Left ventricle myocardium inferior (tissue), 1 donor: ENCODE data around the gene MELTF. TPM values are rescaled to one million over a fixed set of nuclear protein-coding genes. Genes with fewer than 3 reads are reported as not detected.

Experiments
- DNase-seq: peaks from one replicate; pipeline ENCODE4 v3.0.0-alpha.2; 2020
- H3K27ac ChIP-seq: fragments of 200-600 bp; replicated peaks from 2 replicates; pipeline ENCODE4 v1.8.0; 2021
- H3K27me3 ChIP-seq: fragments of 200-600 bp; 2 replicates; pipeline ENCODE4 v1.8.0; 2021; ENCODE audit warnings: low read depth
- H3K36me3 ChIP-seq: fragments of 200-600 bp; 2 replicates; pipeline ENCODE4 v1.8.0; 2021
- H3K4me1 ChIP-seq: fragments of 200-600 bp; 2 replicates; pipeline ENCODE4 v1.8.0; 2021
- H3K4me3 ChIP-seq: fragments of 200-600 bp; 2 replicates; pipeline ENCODE4 v1.8.0; 2021; ENCODE audit warnings: mild to moderate bottlenecking, moderate library complexity
- H3K9me3 ChIP-seq: fragments of 200-600 bp; replicated peaks from 2 replicates; pipeline ENCODE4 v1.8.0; 2021
- CTCF ChIP-seq: fragments of 200-600 bp; IDR thresholded peaks from 2 replicates; pipeline ENCODE4 v1.8.0; 2021; ENCODE audit warnings: antibody characterized with exemption, mild to moderate bottlenecking, borderline replicate concordance
- intact Hi-C: fragments of 100-400 bp; cut with micrococcal nuclease; formaldehyde crosslinking; loops from one replicate; pipeline ENCODE4 v1.11.0; 2022
- total RNA-seq: library from RNA; stranded (reverse); fragmentation: NEBNext Ultra II Directional; extraction: Animal tissue kit (Norgen Biotek cat#: 25700); gene quantifications from one replicate; pipeline ENCODE4 v1.2.1, GENCODE V29; 2021
- donor health status: DM: no; HTN: yes; CAD: no; lungs with severe emphysema.

MELTF gene
- total RNA-seq, 1 donor from 2014 or later = 9.6 TPM

- TF ChIP-seq CTCF = no peak
- H3K27me3 ChIP-seq = peaks cover 10% of the 10 kb centered on the region
- H3K9me3 ChIP-seq = no peaks in the 10 kb centered on the region
- intact Hi-C loops = no loop called here
- H3K36me3 ChIP-seq = no peaks in the 10 kb centered on the region
- no peak overlapping the region for H3K4me3 ChIP-seq
- H3K27ac ChIP-seq = no peak overlapping the region
- DNase-seq = no peak
- H3K4me1 ChIP-seq = no peaks in the 10 kb centered on the region
Measured at GRCh38 chr3:197010556-197011351, 18.9 kb downstream of the MELTF start.

- DNase-seq = no peak
- Histone ChIP-seq H3K27ac (no peak overlapping the region), H3K9me3 (no peaks in the 10 kb centered on the region), H3K4me1 (no peaks in the 10 kb centered on the region), H3K4me3 (no peak overlapping the region), H3K36me3 (no peaks in the 10 kb centered on the region), H3K27me3 (peaks cover 7% of the 10 kb centered on the region)
- no peak for TF ChIP-seq CTCF
- intact Hi-C loops = loop anchor here (10.0 kb wide), 1 partner anchor 175 kb away; no protein-coding TSS in a partner anchor
Measured at GRCh38 chr3:197009532-197010019, 20.0 kb downstream of the MELTF start.

- no peak overlapping the region for H3K4me3 ChIP-seq
- TF ChIP-seq CTCF = no peak
- H3K27ac ChIP-seq = no peak overlapping the region
- no peaks in the 10 kb centered on the region for H3K9me3 ChIP-seq
- intact Hi-C loops = loop anchor here (10.0 kb wide), 1 partner anchor 176 kb away; no protein-coding TSS in a partner anchor
- H3K4me1 ChIP-seq = peaks cover 5% of the 10 kb centered on the region
- DNase-seq = no peak
- peaks cover 7% of the 10 kb centered on the region for H3K27me3 ChIP-seq
- H3K36me3 ChIP-seq = no peaks in the 10 kb centered on the region
Measured at GRCh38 chr3:197008436-197009209, 21.0 kb downstream of the MELTF start.

- H3K4me3 ChIP-seq = no peak overlapping the region
- no peak overlapping the region for H3K27ac ChIP-seq
- DNase-seq = no peak
- no peak for TF ChIP-seq CTCF
- peaks cover 7% of the 10 kb centered on the region for H3K27me3 ChIP-seq
- intact Hi-C loops = loop anchor here (10.0 kb wide), 1 partner anchor 177 kb away; no protein-coding TSS in a partner anchor
- no peaks in the 10 kb centered on the region for H3K36me3 ChIP-seq
- H3K4me1 ChIP-seq = peaks cover 7% of the 10 kb centered on the region
- H3K9me3 ChIP-seq = no peaks in the 10 kb centered on the region
Measured at GRCh38 chr3:197007953-197008352, 21.7 kb downstream of the MELTF start.

- no peak for TF ChIP-seq CTCF
- Histone ChIP-seq H3K4me3 (no peak overlapping the region), H3K36me3 (no peaks in the 10 kb centered on the region), H3K27me3 (peaks cover 7% of the 10 kb centered on the region), H3K4me1 (peaks cover 9% of the 10 kb centered on the region), H3K9me3 (no peaks in the 10 kb centered on the region), H3K27ac (no peak overlapping the region)
- intact Hi-C loops = loop anchor here (10.0 kb wide), 1 partner anchor 177 kb away; no protein-coding TSS in a partner anchor
- no peak for DNase-seq
Measured at GRCh38 chr3:197007296-197007940, 22.2 kb downstream of the MELTF start.
